ENCODE results near the gene MRLN.

MRLN gene

DNA sequence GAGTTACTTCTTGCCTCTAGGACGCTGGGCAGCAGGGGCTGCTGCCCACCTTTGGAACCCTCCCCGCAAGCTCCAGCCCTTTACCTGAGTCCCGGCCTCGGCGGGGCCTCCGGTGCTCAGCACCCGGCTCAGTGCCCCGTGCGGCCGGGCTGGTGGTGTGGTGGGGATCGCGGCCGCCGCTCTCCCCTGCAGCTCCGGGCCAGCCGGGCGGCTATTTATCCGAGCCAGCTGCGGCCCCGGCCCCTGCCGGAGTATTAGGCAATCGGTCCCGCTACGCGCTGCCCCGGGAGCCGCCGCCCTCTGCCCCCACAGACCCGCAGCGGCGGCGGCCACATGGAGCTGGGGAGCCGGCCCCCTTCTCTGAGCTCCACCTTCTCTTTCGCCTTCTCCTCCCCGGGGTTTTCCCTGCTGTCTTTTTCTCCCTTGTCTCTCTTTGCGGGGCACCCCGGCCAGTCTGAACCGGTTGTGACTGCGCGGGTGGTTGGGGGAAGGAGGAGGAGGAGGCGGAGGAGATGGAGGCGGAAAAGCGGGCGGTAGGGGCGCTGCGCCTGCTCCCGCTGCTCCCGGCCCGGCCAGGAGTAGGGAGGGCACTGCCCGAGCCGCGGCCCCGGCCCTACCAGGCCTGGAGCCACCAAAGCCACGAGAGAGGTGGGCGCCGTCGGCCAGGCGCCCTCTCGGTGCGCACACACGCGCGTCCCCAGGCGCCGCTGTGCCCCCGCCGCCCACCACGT lies 43.7 kb downstream of the MRLN start, which contains the start of gene SLC16A9:
Gene SLC16A9 (minus strand): TSS at position 456 of the 731 bp plus-strand sequence. CDS start 25,559 bp downstream, outside the sequence.
- DNase-seq (ENCODE audit: low read depth) = peak; percentile 4
- TF ChIP-seq CTCF (conservative IDR thresholded peaks at IDR 0.05; ENCODE audit: low read length) = peak; percentile 24
- peak within 1 kb of the TSS; percentile 55 for H3K4me3 ChIP-seq (ENCODE audit: low read length)

GRCh38 chr10:59708816-59709394 lies 44.4 kb downstream of the MRLN start:
- H3K4me3 ChIP-seq (ENCODE audit: low read length) = peak overlapping the region; percentile 55
- no peak for TF ChIP-seq CTCF (conservative IDR thresholded peaks at IDR 0.05; ENCODE audit: low read length)
- DNase-seq (ENCODE audit: low read depth) = no peak

GRCh38 chr10:59706851-59707797 lies 46.1 kb downstream of the MRLN start:
- DNase-seq (ENCODE audit: low read depth) = no peak
- H3K4me3 ChIP-seq (ENCODE audit: low read length) = no peak overlapping the region
- TF ChIP-seq CTCF (conservative IDR thresholded peaks at IDR 0.05; ENCODE audit: low read length) = no peak

GRCh38 chr10:59705931-59706330 lies 47.3 kb downstream of the MRLN start:
- no peak for TF ChIP-seq CTCF (conservative IDR thresholded peaks at IDR 0.05; ENCODE audit: low read length)
- H3K4me3 ChIP-seq (ENCODE audit: low read length) = no peak overlapping the region
- no peak for DNase-seq (ENCODE audit: low read depth)

DNA sequence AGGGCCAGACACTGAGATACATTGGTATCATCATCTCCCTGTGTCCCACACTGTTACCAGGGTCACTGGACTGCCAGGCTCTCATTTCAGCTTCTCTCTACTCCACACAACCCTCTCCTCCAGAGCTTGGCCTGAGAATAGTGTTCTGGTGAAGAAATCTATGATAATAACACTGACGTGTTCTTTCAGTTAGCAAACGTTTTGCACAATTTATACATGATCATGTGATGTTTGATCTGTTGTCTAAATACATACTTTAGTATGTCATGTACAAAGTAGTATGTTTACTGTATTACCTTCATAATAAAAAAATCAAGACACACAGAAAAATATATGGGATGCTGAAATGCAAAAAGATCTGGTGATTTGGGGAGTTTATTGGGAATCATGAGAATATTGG lies 48.6 kb downstream of the MRLN start:
- no peak overlapping the region for H3K4me3 ChIP-seq (ENCODE audit: low read length)
- no peak for TF ChIP-seq CTCF (conservative IDR thresholded peaks at IDR 0.05; ENCODE audit: low read length)
- DNase-seq (ENCODE audit: low read depth) = no peak

DNA sequence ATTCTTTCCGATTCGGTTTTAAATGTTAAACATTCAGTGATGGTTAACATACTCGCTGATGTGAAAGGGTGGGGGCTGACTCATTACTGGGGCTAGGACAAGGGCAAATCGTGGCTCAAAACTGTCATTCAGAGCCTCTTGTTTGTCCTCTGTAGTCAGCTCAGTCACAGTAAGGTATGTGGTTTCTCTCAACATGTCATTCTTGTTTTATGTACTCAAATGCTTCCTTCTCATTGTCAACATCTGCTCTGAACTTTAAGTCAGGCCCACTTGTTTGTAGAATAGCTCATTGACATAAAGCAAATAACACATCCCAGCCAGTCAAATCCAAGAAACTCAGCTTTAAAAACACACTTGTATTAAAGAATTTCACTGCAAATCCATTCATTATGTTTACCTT lies 50.9 kb downstream of the MRLN start:
- no peak overlapping the region for H3K4me3 ChIP-seq (ENCODE audit: low read length)
- TF ChIP-seq CTCF (conservative IDR thresholded peaks at IDR 0.05; ENCODE audit: low read length) = no peak
- DNase-seq (ENCODE audit: low read depth) = no peak
